ENCODE data around the gene CAMK1D. TPM values are rescaled to one million over a fixed set of nuclear protein-coding genes. Genes with fewer than 3 reads are reported as not detected.

Gene CAMK1D
- total and polyA plus RNA-seq, 2 of the 4 experiments (the other 2 are of a cell fraction) = 5.0 to 5.3 TPM

- ChIA-PET CTCF (no interaction called here), POLR2A (ENCODE audit: unreplicated experiment) (no interaction called here)
- Histone ChIP-seq H3K4me3 (ENCODE audit: insufficient read depth, low read depth, low read length) (no peak overlapping the region), H3K36me3 (ENCODE audit: control insufficient read depth, insufficient read depth, low read length) (no peaks in the 10 kb centered on the region), H2BK5ac (ENCODE audit: low read depth, low read length, poor library complexity, severe bottlenecking) (no peak overlapping the region), H3K18ac (ENCODE audit: low read depth, low read length) (no peak overlapping the region), H4K5ac (ENCODE audit: low read depth, low read length) (no peak overlapping the region), H3K4me1 (ENCODE audit: control insufficient read depth, insufficient read depth, low read length) (no peaks in the 10 kb centered on the region), H2BK15ac (ENCODE audit: low read depth, low read length) (no peak overlapping the region), H2AK5ac (ENCODE audit: low read depth, low read length) (no peak overlapping the region), H2BK20ac (ENCODE audit: low read depth, low read length) (no peak overlapping the region), H3K14ac (replicated peaks; ENCODE audit: low read depth, low read length) (no peak overlapping the region), H4K8ac (ENCODE audit: low read depth in 2 of 2, low read length in 2 of 2) (no peak overlapping the region), H3K9me1 (ENCODE audit: insufficient read depth, low read length) (0 out of 2 replicates have a peak, but pooled peaks cover 3% of the 10 kb centered on the region), H3K56ac (ENCODE audit: extremely low read depth, insufficient read depth, low read length) (no peak overlapping the region), H2AK9ac (replicated peaks; ENCODE audit: low read depth, low read length, poor library complexity) (no peak overlapping the region), H2BK120ac (ENCODE audit: low read depth, low read length) (no peak overlapping the region), H3K9me3 (ENCODE audit: control insufficient read depth, insufficient read depth, low read length) (no peaks in the 10 kb centered on the region), H4K20me1 (ENCODE audit: insufficient read depth, low read length) (no peaks in the 10 kb centered on the region), H2AFZ (replicated peaks; ENCODE audit: low read length, poor library complexity) (no peak overlapping the region), H3K9ac (ENCODE audit: low read depth, low read length) (no peak overlapping the region), H3K27ac (ENCODE audit: insufficient read depth, low read length) (no peak overlapping the region), H3K27me3 (ENCODE audit: control insufficient read depth, insufficient read depth, low read length) (no peaks in the 10 kb centered on the region; the same call in 1 of the 2 replicates), H3K4ac (ENCODE audit: low read depth, low read length) (no peak overlapping the region), H3K4me2 (ENCODE audit: low read depth, low read length) (no peak overlapping the region), H3K79me1 (ENCODE audit: low read depth in 1 of 2, low read length in 2 of 2) (no peaks in the 10 kb centered on the region), H3K23ac (ENCODE audit: low read depth, low read length) (no peak overlapping the region), H4K91ac (ENCODE audit: insufficient read depth, low read depth, low read length) (no peak overlapping the region)
- WGBS, 2 experiments (ENCODE audit: extremely low coverage in 2 of 2, insufficient read length in 1 of 2) = no CpG with 5 or more reads among the region's 4 CpGs
- no TSS peak for BruUV-seq (replicated peaks)
- TF ChIP-seq RCOR1 (IDR thresholded peaks at IDR 0.05; ENCODE audit: insufficient replicate concordance, low read length) (no peak), NFE2L2 (IDR thresholded peaks at IDR 0.05; ENCODE audit: low read depth, low read length) (no peak), FOS (IDR thresholded peaks at IDR 0.05; ENCODE audit: low read depth, low read length) (no peak), MXI1 (IDR thresholded peaks at IDR 0.05; ENCODE audit: borderline replicate concordance, low read depth, low read length) (no peak), RFX5 (IDR thresholded peaks at IDR 0.05; ENCODE audit: low read depth, low read length) (no peak), BHLHE40 (IDR thresholded peaks at IDR 0.05; ENCODE audit: low read depth, low read length) (no peak), RAD21 (IDR thresholded peaks at IDR 0.05; ENCODE audit: low read length) (no peak), USF2 (IDR thresholded peaks at IDR 0.05; ENCODE audit: low read depth, low read length) (no peak), POLR2A (IDR thresholded peaks at IDR 0.05; ENCODE audit: low read depth, low read length) (no peak), SMC3 (IDR thresholded peaks at IDR 0.05; ENCODE audit: low read depth, low read length) (no peak), CHD1 (IDR thresholded peaks at IDR 0.05; ENCODE audit: low read depth, low read length) (no peak), ELK1 (IDR thresholded peaks at IDR 0.05; ENCODE audit: borderline replicate concordance, low read depth, low read length) (no peak)
- ATAC-seq (ENCODE audit: low read depth) (no peak), DNase-seq (no peak)
- intact Hi-C loops (cut with micrococcal nuclease) = no loop called here
- in situ Hi-C loops (cut with MboI; ENCODE audit: low sequenced_read_pairs) = no loop called here
- dilution Hi-C loops (cut with HindIII; ENCODE audit: low sequenced_read_pairs, unreplicated experiment) = no loop called here
These were observed 106.4 kb downstream of the CAMK1D start for GRCh38 chr10:12455766-12456165.

All from IMR-90 (cell line).